ENCODE results near the gene TBC1D10B.
A peak's percentile ranks its signal among the peaks of the same experiment; 100 is the strongest.

The TBC1D10B gene

GRCh38 chr16:30372725-30373124, 2.4 kb upstream of the TBC1D10B start:
- no peak for DNase-seq

GRCh38 chr16:30372038-30372712, 1.9 kb upstream of the TBC1D10B start:
- no peak for DNase-seq

- DNase-seq: no peak
Observed at GRCh38 chr16:30371248-30371816, 1.0 kb upstream of the TBC1D10B start.

GRCh38 chr16:30369938-30370455, 297 bp downstream of the TBC1D10B start:
- DNase-seq: no peak

- DNase-seq: no peak
Observed at GRCh38 chr16:30369091-30369937, 980 bp downstream of the TBC1D10B start.

- DNase-seq: no peak
Observed at GRCh38 chr16:30368792-30369090, 1.6 kb downstream of the TBC1D10B start.

- DNase-seq: no peak
Observed at GRCh38 chr16:30368122-30368791, 2.0 kb downstream of the TBC1D10B start.

GRCh38 chr16:30367349-30368009, 2.8 kb downstream of the TBC1D10B start:
- DNase-seq: no peak

- DNase-seq: no peak
Observed at GRCh38 chr16:30366511-30366910, 3.8 kb downstream of the TBC1D10B start.

- DNase-seq: no peak
Observed at GRCh38 chr16:30365200-30365599, 5.1 kb downstream of the TBC1D10B start.

GRCh38 chr16:30361180-30361579, 9.1 kb downstream of the TBC1D10B start:
- DNase-seq: no peak

- no peak for DNase-seq
Observed at GRCh38 chr16:30359871-30360170, 10.5 kb downstream of the TBC1D10B start.

- DNase-seq: no peak
Observed at GRCh38 chr16:30358990-30359870, 11.1 kb downstream of the TBC1D10B start.

- DNase-seq: no peak
Observed at GRCh38 chr16:30358577-30358936, 11.7 kb downstream of the TBC1D10B start.

GRCh38 chr16:30357715-30358576, 12.3 kb downstream of the TBC1D10B start:
- no peak for DNase-seq

- DNase-seq: no peak
Observed at GRCh38 chr16:30357085-30357714, 13.1 kb downstream of the TBC1D10B start.

GRCh38 chr16:30356401-30357084, 13.8 kb downstream of the TBC1D10B start:
- no peak for DNase-seq

- no peak for DNase-seq
Observed at GRCh38 chr16:30355954-30356308, 14.4 kb downstream of the TBC1D10B start.

- DNase-seq: peak; percentile 85
Observed at GRCh38 chr16:30355144-30355953, 14.9 kb downstream of the TBC1D10B start, which contains the start of gene CD2BP2. CD2BP2 (minus strand) TSS chr16:30355308; CDS start chr16:30354681, 627 bp downstream.

Measured in effector CD4-positive, alpha-beta T cell (primary cell).